GM19351 (cell line): Measurements from ENCODE around the gene DNAH1.

Experiments used
- ATAC-seq: cut with Tn5 transposase; IDR thresholded peaks from one replicate; pipeline ENCODE4 v1.9.1; 2021; ENCODE audit warnings: mild to moderate bottlenecking, moderate library complexity; ENCODE audit not compliant: unreplicated experiment

DNAH1 gene

DNA sequence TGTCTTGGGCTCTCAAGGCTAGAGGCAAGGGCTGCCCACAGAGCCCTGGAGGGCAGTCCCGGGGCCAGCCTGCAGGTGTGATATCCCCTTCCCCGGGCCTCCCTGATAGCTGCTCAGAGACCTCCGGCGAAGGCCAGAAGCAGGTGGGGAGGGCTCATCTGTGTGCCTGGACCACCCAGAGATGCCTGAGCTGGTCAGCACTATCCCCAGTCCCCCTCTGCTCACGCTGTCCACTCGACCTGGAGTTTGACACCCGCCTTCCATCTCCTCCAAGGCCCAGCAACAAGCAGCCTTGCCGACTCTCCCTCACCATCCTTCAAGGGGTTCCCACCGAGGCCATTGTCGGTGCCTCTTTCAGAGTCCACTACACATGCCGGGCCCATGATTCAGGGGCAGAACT, 39.4 kb downstream of the DNAH1 start:
- no peak for ATAC-seq

DNA sequence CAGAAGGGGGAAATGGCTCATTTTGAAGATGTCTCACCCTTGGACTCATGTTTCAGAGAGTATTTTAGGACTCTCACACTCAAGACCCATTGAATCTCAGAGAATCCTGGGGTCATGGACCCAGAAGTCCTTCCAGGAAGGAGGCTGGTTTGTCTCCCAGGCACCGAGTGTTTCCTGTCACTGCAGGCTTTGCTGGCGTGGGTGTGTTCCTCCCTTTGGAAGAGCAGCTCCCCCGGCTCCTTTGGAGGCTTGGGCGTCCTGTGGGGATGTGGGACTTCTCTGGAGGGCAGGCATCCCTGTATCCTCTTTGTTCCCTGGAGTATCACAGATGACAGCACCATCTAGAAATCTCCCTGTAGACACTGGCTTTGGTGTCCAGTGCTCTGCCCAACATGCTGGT, 40.0 kb downstream of the DNAH1 start:
- no peak for ATAC-seq

DNA sequence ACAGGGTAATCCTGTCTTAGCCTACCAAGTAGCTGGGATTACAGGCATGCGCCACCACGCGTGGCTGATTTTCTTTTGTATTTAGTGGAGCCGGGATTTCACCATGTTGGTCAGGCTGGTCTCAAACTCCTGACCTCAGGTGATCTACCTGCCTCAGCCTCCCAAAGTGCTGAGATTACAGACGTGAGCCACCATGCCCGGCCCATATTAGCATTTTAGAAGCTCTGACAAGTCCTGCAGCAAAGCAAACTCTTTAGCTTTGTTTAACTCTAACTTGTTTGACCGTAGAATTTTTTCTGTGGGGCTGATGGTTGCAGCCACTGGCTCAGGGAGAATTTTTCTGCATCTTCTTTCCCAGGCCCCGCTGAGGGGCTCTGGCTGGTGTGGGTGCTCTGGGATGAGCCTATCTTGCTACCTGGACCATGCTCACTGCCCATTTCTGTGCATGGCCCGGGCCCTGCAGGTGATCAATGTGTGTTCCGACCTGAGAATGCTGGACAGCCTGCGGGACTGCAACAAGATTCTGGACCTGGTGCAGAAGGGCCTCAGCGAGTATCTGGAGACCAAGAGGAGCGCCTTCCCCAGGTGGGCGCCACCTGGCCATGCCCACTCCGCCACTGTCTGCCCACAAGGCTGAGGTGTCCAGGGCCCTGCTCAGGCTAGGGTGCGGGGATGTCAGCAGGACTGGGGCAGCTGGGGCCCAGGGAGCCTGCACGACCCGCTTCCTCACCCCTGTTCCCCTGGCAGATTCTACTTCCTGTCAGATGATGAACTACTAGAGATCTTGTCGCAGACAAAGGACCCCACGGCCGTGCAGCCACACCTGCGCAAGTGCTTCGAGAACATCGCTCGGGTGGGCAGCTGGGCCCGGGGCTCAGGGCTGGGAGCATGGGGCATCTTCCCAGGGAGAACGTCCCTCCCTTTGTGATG, 41.3 kb downstream of the DNAH1 start:
- ATAC-seq: no peak

DNA sequence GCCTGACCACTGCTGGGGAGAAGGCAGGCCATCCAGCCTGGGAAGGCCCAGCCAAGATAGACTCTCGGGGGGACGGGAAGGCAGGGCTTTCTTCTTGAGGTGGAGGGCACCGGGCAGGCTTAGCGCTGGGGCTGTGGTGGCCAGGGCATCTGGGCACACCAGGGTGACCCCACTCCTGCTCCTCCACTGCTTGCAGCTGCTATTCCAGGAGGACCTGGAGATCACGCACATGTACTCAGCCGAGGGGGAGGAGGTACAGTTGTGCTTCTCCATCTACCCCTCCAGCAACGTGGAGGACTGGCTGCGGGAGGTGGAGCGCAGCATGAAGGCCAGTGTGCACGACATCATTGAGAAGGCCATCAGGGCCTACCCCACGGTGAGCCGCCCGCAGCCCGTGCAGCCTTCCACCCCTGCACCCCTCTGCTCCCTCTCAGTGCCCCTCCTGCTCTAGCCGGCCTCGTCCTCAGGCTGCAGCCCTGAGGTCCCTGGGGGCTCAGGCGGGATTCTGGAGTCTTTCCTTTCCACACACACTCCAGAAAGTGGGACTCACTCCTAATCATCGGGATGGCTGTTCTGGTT, 42.3 kb downstream of the DNAH1 start:
- no peak for ATAC-seq

DNA sequence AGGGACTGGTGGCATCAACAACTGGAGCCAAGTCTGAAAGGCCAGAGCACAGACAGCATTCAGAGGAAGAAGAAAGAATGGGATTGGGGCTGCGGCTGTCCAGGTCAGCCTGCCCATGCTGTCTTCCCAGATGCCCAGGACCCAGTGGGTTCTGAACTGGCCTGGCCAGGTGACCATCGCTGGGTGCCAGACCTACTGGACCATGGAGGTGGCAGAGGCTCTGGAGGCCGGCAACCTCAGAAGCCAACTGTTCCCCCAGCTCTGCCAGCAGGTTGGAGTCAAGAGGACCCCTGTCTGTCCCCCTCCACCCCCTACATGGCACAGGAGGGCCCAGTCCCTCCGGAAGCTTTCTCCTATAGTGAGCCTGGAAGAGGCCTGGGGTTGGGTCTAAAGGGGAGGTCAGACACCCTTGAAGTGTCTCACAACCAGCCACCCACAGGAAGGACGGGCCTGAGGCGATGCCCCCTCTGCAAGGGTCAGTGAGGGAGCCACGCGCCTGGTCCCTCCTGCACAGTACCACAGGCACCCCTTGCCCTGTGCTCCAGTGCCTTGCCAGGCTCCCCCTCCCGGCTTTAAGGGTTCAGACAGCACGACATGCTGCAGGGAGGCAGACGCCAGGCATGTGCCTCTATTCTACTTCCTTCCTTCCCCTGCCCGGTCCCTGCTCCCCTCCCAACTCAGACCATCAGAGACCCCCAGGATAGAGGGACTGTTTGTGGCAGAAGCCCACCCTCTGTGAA, 43.2 kb downstream of the DNAH1 start:
- no peak for ATAC-seq

DNA sequence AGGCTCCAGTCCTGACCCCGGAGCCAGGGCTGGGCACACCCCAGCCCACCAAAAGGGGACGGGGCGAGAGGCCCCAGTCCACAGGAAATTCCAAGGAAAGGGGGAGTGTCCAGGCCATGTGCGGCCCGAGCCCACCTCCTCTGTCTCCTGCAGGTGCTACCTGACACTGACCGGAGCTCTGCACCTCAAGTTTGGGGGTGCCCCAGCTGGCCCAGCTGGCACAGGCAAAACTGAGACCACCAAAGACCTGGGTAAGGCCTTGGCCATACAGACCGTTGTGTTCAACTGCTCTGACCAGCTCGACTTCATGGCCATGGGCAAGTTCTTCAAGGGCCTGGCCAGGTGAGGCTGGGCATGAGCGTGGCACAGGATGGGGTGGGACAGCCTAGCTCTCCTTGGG, 44.9 kb downstream of the DNAH1 start:
- no peak for ATAC-seq

DNA sequence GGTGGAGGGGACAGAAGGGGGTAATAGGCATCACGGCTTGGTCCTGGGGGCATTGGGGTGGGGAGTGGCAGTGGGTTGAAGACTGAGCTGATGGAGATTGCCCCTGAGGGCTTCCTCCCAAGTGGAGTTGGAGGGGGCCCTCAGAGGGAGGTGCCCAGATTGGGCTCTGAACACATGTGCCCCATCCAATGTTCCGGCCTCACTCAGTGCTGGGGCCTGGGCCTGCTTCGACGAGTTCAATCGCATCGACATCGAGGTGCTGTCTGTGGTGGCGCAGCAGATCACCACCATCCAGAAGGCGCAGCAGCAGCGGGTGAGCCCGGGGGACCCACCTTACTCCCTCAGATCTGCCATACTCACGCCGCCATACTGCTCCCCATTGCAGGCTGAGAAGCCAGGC, 45.3 kb downstream of the DNAH1 start:
- no peak for ATAC-seq

DNA sequence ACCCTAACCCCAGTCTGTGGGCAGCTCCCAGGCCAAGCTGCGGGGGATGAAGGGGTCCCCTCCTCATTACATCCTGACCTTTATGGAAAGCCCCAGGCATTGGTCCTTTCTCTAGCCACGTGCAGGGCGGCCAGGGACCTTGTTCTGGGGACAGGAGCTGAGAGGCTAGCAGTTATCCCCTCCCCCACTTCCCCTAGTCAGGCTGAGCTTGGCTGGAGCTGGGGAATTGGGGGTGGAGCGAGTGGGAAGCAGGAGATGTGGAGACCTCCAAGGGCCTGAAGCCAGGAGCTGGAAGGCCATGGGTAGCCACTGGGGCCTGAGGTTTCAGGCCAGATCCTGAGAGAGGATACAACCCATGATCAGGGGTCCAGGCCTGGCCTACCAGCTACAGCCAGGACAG, 45.8 kb downstream of the DNAH1 start:
- no peak for ATAC-seq

DNA sequence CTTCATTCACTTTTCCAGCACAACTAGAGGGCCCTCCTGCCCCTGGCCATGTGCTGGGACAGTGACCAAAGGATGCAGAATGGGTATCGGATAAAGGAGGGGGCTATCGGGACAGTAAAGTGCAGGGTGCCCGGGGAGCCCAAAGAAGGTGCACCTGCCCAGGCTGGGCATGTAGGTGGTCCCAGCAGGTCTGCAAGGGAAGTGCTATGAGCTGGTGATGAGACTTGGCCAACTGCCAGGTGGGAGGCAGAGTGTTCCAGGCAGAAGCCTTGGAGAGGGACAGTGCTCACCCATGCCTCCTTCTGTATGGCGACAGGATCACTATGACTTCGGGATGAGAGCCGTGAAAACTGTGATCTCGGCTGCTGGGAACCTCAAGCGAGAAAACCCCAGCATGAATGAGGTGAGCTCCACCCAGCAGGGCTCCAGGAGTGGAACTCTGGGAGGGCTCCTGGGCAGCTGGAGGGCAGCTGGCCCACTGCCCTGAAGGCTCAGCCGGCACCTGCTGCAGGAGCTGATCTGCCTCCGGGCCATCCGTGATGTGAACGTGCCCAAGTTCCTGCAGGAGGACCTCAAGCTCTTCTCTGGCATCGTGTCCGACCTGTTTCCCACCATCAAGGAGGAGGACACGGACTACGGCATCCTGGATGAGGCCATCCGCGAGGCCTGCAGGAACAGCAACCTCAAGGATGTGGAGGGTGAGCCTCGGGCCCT, 48.4 kb downstream of the DNAH1 start:
- no peak for ATAC-seq

DNA sequence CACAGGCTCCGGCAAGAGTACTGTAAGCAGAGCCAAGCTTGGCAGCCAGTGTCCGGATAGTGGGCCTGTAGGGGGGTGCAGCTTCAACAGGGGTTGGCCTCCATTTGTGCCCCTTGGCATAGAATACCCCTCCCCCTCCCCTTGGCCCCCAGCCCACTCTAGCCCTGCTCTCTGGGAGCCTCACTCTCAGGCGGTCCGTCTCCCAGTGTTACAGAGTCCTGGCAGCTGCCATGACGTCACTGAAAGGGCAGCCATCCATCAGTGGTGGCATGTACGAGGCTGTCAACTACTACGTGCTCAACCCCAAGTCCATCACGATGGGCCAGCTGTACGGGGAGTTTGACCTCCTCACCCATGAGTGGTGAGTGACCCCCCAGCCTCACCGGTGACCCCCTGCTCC, 50.4 kb downstream of the DNAH1 start:
- no peak for ATAC-seq

DNA sequence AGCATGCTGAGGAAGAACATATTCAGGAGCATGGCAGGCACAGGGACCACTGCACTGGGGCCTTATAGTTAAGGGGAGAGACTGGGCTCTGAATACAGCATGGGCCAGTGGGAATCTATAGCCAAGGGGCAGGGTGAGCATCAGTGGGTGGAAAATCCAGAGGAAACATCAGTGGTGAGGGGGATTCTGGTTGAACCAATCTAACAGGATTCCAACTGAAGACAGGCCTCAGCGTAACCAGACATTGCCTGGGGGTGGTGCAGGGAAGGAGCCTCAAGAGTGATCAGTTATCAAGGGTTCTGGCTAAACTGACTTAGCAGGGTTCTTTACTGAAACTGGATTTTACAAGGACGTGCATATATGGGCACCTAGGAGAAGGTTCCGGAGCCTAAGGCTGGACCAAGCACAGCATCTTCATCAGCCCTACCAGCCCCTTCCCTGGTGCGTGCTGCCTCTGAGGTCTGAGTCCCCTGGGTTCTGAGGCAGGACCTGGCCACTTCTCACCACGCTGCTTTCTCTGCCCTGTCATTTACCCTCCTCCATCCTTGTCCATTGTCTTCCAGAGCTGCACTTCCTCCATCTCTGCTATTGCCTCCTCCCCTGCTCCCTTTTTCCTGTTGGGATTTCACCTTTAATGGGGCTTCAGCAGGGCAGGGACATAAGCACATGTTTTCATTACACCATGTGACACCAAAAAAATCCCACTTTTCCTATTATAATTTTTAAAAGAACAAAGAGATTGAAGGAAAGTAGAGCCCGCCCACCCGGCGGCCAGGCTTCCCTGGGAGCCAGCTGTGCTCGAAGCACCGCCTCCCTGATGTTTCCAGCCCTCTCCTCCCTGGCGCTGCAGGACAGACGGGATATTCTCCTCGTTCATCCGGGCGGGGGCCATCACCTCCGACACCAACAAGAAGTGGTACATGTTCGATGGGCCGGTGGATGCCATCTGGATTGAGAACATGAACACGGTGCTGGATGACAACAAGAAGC, 52.1 kb downstream of the DNAH1 start:
- no peak for ATAC-seq

DNA sequence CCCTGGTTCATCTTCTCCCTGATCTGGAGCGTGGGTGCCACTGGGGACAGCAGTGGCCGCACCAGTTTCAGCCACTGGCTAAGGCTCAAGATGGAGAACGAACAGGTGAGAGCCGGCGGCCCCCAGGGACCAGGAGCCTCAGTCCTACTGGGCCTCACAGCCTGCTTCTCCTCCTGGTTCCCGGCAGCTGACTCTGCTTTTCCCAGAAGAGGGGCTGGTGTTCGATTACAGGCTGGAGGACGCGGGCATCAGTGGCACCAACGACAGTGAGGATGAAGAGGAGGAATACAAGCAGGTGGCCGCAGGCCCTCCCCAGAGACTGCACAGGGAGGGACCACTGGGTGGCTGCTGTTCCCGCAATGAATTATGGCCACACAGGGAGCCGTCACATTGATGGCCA, 54.4 kb downstream of the DNAH1 start:
- ATAC-seq: no peak

DNA sequence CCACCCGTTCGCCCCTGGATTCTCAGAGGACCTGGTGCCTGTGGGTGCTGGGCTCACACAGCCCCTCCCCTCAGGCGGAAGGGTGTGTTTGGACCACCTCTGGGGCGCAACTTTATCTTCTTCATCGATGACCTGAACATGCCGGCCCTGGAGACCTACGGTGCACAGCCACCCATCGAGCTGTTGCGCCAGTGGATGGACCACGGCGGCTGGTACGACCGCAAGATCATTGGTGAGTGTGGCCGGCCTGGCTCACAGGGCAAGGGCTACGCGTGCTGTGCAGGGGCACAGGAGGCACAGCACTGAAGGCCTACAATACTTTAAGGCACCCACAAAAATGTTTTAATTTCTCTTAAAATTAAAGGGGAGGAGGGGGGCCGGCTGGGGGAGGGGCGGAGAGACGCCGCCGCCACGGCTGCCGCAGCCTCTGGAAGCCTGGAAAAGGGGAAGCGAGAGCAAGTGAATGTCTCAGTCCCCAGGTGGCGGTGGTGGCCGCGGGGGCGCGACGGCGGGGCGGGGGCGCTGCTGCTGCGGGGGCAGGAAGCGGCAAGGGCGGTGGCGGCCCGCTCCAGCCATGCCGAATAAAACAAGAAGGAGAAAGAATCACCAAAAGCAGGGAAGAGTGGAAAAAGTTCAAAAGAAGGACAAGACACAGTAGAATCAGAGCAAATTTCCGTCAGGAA, 56.8 kb downstream of the DNAH1 start:
- no peak for ATAC-seq

DNA sequence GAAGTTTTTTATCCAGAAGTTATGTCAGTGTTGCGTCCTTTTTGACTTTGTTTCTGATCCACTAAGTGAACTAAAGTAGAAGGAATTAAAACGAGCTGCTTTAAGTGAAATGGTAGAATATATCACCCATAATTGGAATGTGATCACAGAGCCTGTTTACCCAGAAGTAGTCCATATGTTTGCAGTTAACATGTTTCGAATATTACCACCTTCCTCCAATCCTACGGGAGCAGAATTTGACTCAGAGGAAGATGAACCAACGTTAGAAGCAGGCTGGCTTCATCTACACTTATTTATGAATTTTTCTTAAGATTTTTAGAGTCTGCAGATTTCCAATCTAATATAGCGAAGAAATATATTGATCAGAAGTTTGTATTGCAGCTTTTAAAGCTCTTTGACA, 57.6 kb downstream of the DNAH1 start:
- ATAC-seq: no peak

DNA sequence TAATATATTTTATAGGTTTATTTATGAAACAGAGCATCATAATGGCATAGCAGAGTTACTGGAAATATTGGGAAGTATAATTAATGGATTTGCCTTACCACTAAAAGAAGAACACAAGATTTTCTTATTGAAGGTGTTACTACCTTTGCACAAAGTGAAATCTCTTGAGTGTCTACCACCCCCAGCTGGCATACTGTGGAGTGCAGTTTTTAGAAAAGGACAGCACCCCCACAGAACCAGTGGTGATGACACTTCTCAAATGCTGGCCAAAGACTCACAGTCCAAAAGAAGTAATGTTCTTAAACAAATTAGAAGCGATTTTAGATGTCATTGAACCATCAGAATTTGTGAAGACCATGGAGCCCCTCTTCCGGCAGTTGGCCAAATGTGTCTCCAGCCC, 58.1 kb downstream of the DNAH1 start:
- no peak for ATAC-seq

DNA sequence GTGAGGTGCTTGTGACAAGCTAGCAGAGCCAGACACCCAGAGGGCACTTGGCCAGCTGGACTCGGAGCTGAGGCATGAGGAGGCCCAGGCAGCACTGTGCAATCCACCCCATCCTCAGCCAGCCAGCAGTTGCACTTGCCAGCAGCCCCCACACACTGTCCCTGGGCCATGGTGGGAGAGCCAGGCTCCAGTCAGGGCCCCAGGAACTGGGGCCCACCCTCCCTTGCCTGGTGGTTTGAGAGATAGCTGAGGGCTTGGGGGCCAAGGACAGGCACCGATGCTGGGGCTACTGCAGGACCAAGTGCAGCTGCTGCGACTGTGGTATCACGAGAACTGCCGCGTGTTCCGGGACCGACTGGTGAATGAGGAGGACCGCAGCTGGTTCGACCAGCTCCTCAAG, 63.5 kb downstream of the DNAH1 start:
- ATAC-seq: no peak

DNA sequence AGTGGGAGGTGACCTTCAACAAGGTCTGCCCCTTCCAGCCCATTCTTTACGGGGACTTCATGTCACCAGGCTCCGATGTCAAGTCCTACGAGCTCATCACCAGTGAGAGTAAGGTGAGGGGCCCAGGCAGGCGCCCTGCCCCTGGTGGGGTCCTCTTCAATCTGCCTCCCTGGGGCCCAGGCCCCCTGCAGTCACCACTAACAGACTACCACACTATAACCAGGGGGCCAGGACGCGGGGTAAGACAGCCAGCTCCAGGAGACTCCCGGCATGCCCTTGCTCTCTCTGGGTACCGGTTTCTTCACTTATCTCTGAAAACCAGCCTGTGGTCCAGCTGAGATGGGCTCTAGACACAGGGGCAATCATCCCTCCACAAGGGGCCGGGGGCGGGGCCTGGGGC, 63.9 kb downstream of the DNAH1 start:
- no peak for ATAC-seq

DNA sequence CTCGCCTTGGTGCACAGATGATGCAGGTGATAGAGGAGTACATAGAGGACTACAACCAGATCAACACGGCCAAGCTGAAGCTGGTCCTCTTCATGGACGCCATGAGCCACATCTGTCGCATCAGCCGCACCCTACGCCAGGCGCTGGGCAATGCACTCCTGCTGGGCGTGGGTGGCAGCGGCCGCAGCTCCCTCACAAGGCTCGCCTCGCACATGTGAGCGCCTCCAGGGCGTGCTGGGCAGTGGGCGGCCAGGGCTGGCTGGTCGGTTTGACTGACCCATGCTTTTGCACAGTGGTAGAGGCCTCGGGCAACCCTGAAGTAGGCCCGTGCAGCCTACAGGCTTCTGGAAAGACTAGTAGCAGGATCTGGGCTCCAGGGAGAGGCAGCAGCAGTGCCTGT, 65.5 kb downstream of the DNAH1 start:
- no peak for ATAC-seq

DNA sequence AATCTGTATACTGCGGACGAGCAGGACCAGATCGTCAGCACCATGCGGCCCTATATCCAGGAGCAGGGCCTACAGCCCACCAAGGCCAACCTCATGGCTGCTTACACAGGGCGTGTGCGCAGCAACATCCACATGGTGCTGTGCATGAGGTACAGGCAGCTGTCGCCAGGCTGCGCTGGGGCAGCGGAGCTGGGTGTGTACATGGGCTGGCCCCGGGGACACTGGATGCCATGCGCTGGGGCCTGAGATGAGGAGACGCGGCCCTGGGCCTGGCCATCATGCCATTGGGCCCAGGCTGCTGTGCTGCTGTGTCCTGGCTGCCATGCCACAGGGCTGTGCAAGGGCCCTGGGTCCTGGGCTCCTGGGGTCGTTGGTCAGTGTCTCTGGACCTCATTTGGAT, 67.3 kb downstream of the DNAH1 start:
- ATAC-seq: no peak
